Left renal pelvis (tissue), 4 donors: Measurements from ENCODE around the gene TLE1. TPM values are rescaled to one million over a fixed set of nuclear protein-coding genes. Genes with fewer than 3 reads are reported as not detected.
"Not testable (repeated sequence)": the region's sequence is repeated elsewhere in the genome, so short reads cannot be mapped to it uniquely, and the experiment has no call there.

Experiments
- DNase-seq, 4 donors: peaks; one replicate each; pipeline ENCODE4 v3.0.0-alpha.2; 2013; ENCODE audit warnings: low read depth in 4 of 4, low spot score in 3 of 4
- polyA plus RNA-seq, 4 donors: library from polyadenylated mRNA; unstranded; fragments of 120-200 nt; gene quantifications; one replicate each; pipeline ENCODE4 v1.2.1, GENCODE V29; 2013; ENCODE audit not compliant: insufficient read length in 4 of 4

Gene TLE1
- polyA plus RNA-seq, 4 donors: 64.2 to 111 (median 72.5) TPM

GRCh38 chr9:81604306-81605169 lies 84.8 kb downstream of the TLE1 start:
- no peak for DNase-seq

GRCh38 chr9:81602887-81603680 lies 86.3 kb downstream of the TLE1 start:
- DNase-seq: no peak

- no peak for DNase-seq
Measured at GRCh38 chr9:81601639-81602623, 87.4 kb downstream of the TLE1 start.

- DNase-seq: no peak
Measured at GRCh38 chr9:81600631-81601030, 88.7 kb downstream of the TLE1 start.

GRCh38 chr9:81599837-81600236 lies 89.5 kb downstream of the TLE1 start:
- no peak for DNase-seq

- no peak for DNase-seq
Measured at GRCh38 chr9:81598811-81599210, 90.5 kb downstream of the TLE1 start.

- no peak for DNase-seq
Measured at GRCh38 chr9:81598123-81598497, 91.2 kb downstream of the TLE1 start.

GRCh38 chr9:81597419-81598122 lies 91.8 kb downstream of the TLE1 start:
- no peak for DNase-seq

- DNase-seq: no peak
Measured at GRCh38 chr9:81596679-81597418, 92.5 kb downstream of the TLE1 start.

- no peak for DNase-seq
Measured at GRCh38 chr9:81595887-81596543, 93.3 kb downstream of the TLE1 start.

- DNase-seq: not testable (repeated sequence)
Measured at GRCh38 chr9:81595293-81595692, 94.1 kb downstream of the TLE1 start.

- DNase-seq: no peak
Measured at GRCh38 chr9:81594415-81594814, 94.9 kb downstream of the TLE1 start.

GRCh38 chr9:81592887-81593266 lies 96.5 kb downstream of the TLE1 start:
- DNase-seq: no peak

GRCh38 chr9:81591791-81592190 lies 97.6 kb downstream of the TLE1 start:
- no peak for DNase-seq

- DNase-seq: no peak
Measured at GRCh38 chr9:81590688-81591087, 98.7 kb downstream of the TLE1 start.

- DNase-seq: no peak
Measured at GRCh38 chr9:81589819-81590218, 99.5 kb downstream of the TLE1 start.

GRCh38 chr9:81589392-81589791 lies 100.0 kb downstream of the TLE1 start:
- no peak for DNase-seq

- peak in 3 of 4 donors; percentile 54 to 66 (median 54) for DNase-seq
Measured at GRCh38 chr9:81588148-81588871, 101.0 kb downstream of the TLE1 start.
